Inflammatory macrophage treated with lipopolysaccharide for 1 hour (primary cell): ENCODE measurements around the gene PODNL1.
"Not testable (repeated sequence)": the region's sequence is repeated elsewhere in the genome, so short reads cannot be mapped to it uniquely, and the experiment has no call there.

Experiments used
- DNase-seq, 2 donors: peaks; one replicate each; pipeline ENCODE4 v3.0.0-alpha.2; 2020 to 2022

The PODNL1 gene

DNA sequence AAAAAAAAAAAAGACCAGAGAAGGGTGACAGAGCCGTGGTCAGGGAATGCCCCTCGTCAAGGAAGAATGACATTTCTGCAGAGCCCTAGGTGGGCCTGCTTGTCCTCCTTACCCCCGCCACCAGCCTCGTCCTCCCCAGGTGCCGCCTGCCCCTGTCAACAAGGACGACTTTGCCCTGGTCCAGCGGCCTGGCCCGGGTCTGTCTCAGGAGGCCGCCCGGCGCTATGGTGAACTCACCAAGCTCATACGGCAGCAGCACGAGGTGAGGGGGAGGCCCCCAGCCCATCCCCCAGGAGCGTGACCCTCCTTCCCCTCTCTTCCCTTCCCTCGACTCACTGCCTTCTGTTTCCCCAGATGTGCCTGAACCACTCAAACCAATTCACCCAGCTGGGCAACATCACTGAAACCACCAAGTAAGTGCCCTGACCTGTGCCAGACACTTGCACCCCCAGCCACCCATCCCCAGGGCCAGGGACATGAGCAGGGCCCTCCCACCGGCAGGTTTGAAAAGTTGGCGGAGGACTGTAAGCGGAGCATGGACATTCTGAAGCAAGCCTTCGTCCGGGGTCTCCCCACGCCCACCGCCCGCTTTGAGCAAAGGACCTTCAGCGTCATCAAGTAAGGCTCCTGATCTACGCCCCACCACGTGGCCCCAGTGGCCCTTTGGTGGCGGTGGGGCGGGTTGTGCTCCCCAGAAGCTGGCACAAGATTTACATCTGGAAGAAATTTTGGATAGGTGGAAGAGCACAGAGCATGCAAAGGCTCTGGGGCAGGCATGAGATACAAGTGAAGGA lies 14.8 kb downstream of the PODNL1 start:
- no peak for DNase-seq

DNA sequence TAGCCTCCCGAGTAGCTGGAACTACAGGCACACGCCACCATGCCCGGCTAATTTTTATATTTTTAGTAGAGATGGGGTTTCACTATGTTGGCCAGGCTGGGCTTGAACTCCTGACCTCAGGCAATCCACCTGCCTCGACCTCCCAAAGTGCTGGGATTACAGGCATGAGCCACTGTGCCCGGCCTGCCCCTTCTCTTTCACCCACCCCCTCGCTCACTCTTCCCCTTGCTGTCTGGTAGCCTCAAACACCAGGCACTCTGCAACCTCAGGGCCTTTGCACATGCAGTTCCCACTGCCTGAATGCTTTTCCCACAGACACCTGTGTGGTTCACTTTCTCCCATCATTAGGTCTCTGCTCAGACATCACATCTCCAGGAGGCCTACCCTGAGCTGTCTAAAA lies 16.1 kb downstream of the PODNL1 start:
- DNase-seq: not testable (repeated sequence)

DNA sequence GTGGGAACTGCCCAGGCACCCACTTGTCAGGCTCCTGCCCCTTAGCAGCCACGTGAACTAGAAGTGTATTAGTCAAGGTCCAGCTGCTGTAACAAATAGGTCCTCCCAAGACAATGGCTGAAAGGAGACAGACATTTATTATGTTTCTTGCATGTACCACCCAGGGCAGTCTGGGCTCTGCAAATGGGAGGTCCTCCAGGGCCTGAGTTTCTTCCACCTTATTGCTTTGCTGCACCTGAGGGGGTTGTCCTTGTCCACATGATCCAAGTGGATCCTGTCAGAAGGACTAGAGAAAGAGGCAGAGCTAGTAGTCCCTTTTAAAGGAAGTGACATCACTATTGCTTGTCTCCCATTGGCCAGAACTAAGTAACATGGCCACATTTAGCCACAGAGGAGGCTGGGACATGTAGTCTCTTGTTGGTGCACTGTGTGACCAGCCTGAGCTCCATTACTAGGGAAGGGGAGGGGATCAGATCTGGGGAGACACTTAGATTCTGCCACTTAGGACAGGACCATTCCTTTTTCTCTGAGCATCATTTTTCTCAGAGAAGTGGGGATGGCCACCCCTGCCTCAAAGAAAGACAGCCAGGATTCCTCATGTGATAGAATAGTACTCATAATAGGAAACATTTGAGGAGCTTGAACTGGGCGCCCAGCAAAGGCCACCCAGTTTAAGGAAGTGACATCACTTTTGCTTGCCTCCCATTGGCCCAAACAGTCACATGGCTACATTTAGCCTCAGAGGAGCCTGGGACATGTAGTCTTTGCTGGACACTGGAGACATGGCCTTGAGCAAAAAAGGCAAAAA lies 17.1 kb downstream of the PODNL1 start:
- peak; percentile 25 to 41 for DNase-seq

DNA sequence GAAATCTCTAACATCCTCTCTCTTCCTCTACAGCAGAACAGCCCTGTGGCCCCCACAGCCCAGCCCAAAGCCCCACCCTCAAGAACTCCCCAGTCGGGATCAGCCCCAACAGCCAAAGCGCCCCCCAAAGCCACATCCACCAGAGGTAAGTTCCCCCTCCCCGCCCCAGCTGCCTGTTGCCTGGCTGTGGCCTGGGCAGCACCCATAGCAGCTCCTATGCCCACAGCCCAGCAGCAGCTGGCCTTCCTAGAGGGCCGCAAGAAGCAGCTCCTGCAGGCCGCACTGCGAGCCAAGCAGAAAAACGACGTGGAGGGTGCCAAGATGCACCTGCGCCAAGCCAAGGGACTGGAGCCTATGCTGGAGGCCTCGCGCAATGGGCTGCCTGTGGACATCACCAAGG lies 17.7 kb downstream of the PODNL1 start:
- DNase-seq: no peak

DNA sequence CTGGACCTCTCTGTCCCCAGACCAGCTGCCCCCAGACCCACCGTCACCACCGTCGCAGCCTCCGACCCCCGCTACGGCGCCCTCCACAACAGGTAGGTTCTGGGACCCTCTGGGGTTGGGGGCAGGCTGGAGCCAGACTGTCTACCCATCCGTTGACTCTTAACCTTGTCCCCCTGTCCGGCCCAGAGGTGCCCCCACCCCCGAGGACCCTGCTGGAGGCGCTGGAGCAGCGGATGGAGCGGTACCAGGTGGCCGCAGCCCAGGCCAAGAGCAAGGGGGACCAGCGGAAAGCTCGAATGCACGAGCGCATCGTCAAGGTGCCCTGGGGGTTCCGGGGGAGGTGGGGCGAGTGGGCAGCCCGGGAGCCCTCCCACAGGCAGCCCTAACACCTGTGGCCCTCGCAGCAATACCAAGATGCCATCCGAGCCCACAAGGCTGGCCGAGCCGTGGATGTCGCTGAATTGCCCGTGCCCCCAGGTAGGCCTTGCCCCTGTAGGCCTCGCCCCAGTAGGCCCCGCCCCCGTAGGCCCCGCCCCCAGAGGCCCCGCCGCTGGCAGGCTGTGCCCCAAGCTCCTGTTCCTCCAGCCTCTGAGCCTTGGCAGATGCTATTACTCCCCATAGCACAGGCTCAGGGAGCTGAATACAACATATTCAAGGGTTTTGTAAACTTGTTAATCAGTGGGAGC lies 19.3 kb downstream of the PODNL1 start:
- no peak for DNase-seq

DNA sequence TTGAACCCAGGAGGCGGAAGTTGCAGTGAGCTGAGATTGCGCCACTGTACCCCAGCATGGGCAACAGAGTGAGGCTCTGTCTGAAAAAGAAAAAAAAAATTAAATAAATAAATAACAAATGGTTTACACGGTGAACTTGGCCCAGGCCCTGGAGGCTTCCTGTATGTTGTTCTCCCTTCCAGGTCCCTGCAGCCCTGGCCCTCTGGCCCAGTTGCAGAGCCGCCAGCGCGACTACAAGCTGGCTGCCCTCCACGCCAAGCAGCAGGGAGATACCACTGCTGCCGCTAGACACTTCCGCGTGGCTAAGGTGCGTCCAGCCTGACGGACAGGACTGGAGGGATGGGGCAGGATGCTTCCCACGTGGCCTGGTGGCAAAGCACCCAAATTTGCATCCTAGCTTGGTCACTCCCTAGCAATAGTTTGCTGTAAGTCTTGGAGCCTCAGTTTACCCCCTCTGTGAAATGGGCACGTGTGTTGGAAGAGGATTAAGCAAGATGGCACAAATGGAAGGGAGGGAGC lies 20.3 kb downstream of the PODNL1 start:
- no peak for DNase-seq

DNA sequence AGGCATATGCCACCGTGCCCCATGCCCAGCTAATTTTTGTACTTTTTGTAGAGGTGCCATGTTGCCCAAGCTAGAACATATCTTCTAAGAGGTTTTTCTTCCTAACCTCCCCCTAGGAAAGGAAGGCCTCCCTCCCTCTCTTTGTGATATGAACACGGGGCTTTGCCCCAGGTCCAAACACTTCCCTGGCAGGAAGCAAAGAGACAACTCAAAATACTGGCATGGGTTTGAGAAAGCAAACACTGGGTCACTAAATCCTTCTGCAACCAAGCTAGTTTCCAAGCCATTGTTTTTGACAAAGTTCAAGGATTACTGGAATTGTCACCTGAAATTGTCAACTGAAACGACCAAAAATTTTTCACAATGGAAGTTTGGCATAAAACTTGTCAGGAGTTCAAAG lies 23.4 kb downstream of the PODNL1 start:
- no peak for DNase-seq

DNA sequence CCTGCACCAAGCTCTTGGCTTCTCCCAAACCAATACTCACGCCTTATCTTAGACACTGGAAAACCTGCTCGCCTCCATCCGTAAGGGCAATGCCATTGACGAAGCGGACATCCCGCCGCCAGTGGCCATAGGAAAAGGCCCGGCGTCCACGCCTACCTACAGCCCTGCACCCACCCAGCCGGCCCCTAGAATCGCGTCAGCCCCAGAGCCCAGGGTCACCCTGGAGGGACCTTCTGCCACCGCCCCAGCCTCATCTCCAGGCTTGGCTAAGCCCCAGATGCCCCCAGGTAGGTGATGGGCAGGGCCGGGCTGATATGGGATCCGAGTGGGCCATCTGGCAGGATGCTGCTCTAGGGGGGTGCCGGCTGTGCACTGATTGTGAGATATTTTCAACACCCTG lies 24.9 kb downstream of the PODNL1 start:
- DNase-seq: no peak

DNA sequence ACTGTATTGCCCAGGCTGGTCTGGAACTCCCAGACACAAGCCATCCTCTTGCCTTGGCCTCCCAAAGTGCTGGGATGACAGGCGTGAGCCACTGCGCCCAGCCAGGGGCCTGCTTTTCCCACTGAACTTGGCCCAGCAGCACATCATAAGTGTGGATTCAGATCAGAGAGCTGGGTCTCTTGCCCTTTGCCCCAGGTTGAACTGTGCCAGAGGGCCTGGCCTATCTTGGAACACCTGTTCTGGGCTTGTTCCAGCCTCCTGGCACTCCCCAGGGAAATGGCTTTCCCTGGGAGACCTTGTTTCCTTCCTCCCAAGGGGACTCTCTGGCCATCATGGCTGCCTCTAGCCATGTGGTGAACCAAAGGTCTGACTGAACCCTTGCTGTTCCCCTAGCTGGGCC lies 28.8 kb downstream of the PODNL1 start:
- DNase-seq: no peak

DNA sequence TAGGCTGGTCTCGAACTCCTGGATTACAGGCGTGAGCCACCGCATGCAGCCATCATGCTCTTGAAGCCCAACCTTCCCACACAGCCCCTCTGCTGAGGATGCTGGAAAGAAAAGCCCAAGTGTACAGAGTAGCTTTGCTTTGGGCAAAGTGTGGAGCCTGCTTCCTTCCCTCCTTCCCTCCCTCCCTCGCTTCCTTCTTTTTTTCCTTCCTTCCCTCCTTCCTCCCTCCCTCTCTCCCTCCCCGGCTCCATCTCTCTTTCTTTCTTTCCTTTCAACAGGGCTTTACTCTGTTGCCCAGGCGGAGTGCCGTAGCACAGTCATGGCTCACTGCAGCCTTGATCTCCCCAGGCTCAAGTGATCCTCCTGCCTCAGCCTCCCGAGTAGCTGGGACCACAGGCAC lies 29.5 kb downstream of the PODNL1 start:
- no peak for DNase-seq

DNA sequence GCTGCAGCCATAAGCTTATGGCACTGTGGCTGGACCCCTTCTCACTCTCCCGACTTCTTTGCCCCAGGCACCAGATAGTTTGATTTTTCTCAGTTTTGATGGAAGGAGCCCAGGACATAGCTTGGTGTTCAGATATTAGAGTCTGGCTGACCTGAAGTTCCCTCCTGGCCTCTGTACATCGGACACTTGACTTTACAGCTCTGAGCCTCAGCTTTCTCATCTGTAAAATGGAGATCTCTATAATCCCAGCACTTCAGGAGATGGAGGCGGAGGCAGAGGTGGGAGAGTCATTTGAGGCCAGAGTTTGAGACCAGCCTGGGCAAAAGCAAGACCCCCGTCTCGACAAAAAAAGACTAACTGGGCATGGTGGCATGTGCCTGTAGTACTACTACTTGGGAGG lies 31.3 kb downstream of the PODNL1 start:
- no peak for DNase-seq

DNA sequence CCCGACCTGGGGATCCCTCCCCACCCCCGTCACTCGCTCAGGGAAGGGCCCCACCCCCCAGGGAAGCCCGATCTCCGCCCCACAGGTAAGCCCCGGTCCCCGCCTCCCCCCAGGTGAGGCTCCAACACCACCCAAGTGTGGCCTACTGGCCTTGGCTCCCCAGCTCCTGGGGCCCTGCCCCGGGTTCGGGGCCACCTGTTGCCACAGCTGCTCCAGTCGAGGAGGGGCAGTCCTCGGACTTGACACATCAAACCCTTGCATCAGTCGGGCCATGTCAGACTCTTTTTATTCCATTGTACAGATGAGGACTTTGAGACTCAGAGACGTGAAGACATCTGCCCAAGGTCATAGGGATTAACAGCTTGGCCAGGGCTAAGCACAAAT lies 31.7 kb downstream of the PODNL1 start:
- DNase-seq: peak in 1 of 2 donors; percentile 11

DNA sequence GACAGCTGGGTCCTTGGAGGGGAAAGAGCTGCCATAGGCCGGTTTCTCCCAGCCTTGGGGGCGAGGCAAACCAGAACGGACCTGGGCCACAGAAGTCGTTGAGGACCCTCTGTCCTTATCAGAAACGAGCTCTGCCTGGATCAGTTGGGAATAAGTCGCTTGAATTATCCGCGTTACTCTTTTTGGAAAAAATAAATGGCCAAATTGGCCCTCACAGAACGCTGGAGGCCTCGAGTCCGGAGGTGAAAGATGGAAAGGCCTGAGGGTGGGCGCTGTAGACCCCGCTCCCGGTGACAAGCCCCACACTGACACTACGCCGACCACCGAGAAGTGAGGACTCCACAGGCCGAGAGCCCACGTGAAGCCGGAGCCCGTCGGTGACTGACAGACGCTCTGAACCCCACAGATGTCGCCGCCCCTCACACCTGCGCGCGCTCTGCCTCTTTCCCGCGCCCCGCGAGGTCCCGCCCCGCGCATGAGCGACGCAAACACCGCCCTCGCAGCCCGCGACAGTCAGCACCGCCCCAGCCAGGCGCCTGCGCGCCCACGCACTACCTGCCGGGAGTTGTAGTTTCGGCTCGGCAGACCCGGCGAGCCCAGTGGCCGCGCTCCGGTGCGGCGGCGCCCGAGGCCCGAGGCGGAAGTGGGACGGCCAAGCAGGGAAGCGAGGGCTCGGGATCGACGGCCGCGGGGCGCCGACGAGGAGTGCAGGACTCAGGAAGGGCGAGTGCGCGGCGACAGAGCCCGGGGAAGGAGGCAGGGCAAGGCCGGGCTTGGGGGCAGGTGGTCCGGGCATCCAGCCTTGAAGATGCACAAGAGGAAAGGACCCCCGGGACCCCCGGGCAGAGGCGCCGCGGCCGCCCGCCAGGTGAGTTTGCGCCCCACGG lies 32.3 kb downstream of the PODNL1 start, which contains the start of the genes BRME1 and CC2D1A:
BRME1 (minus strand) TSS at position 484 of the 887 bp plus-strand sequence. CDS start 1,225 bp downstream, outside the sequence.
CC2D1A (plus strand) TSS at position 568 of the 887 bp plus-strand sequence; CDS start at position 809, 241 bp downstream.
- DNase-seq: peak; percentile 82 to 91

DNA sequence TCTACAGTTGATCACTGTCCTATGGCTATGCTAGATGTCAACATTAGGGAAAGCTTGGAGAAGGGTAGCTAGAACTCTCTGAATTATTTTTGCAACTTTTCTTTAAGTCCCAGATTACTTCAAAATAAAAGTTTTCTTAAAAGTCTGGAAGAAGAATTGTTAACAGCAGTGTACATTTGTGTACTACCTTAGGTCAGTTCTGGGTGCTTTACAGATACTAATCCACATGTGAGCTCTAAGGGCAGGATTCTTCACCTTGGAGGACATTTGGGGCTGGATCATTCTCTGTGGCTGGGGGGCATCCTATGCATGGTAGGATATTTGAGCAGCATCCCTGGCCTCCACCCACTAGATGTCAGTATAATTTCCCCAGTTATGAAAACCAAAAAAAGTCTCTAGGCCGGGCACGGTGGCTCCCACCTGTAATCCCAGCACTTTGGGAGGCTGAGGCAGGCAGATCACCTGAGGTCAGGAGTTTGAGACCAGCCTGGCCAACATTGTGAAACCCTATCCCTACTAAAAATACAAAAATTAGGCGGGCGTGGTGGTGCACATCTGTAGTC lies 35.1 kb downstream of the PODNL1 start:
- DNase-seq: peak in 1 of 2 donors; percentile 37

DNA sequence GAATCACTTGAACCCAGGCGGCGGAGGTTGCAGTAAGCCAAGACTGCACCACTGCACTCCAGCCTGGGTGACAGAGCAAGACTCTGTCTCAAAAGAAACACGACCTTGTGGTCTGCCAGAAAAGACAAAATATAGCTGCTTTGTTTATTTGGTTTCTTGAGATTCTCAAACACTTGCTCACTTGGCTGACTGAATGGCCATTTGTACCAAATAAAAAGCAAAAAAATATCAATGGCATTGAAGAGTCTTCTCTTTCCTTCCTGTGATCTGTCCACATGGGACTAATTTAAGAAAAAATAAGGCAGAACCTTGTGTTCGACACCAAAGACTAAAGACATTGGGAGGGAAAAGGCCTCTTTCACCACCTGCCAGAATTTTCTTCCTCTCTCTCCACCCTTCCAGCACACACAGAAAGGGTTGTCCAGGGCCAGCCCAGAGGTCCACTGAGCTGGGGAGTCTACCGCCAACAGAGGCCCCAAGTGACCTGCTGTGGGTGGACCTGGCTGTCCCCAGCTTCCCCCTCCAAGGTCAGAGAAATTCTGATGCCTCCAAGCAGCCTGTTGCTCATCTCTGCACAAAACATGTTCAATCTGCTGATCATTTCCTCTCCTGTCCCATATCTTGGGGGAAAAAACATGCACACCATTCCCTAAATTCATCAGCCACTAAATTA lies 38.2 kb downstream of the PODNL1 start:
- DNase-seq: no peak

DNA sequence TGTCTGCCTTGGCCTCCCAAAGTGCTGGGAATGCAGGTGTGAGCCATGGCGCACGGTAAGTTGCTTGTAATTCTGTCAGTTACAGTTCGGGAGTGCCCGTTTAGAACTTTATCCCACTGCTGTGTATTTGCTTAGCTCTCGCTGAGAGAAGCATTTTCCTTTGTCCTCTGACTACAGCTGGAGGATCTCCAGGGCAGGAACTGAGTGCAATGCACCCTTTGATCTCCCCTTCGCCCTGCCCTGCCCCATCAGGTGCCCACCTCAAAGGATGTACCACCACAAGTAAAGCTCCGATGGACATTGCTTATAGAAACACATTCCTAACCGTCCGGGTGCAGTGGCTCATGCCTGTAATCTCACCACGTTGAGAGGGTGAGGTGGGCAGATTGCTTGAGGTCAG lies 38.8 kb downstream of the PODNL1 start:
- no peak for DNase-seq

DNA sequence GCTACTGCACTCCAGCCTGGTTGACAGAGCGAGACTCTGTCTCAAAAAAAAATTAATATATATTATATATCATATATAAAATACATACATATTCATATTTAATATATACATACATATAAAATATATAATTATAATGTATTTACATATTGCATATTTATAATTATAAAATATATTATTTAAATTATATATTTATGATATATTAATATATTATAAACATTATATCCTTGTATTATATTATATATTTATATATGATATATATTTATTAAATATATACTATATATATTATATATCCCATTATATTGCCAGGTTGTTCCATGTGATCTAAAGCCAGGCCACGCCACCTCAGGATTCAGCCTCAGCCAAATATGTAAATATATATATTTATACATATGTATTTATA lies 42.0 kb downstream of the PODNL1 start:
- DNase-seq: no peak

DNA sequence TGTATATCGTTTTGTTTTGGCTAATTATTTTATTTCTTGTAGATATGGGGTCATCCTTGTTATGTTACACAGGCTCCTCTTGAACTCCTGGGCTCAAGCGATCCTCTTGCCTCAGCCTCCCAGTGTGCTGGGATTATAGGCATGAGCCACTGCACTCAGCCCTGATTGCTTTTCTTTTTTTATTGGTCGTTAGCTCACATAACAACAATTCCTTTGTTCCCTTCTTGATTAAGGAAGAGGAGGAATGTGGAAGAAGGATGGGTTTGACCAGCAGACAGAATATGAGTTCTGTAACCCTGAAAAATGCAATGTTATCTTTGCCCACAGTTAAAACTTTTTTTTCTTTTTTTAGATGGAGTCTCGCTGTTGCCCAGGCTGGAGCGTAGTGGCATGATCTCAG lies 43.7 kb downstream of the PODNL1 start:
- DNase-seq: no peak

DNA sequence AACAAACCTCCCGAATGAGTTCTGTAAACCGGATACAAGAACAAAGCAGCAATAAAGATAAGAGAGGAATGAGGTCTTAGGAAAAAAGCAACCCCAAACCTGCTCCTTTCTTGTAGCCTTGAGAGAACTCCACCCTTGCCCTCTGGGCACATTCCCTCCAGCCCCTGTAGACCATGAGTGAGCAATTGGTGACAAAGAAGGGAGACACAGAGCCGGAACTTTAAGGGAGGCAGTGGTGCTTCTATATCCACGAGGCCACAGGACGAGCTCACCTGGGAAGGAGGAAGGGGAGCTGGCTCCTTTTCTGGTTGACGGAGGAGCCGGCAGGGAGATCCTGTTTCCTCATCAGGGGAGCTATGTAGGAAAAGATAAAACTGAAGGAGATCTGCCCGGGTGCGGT lies 45.3 kb downstream of the PODNL1 start:
- no peak for DNase-seq

DNA sequence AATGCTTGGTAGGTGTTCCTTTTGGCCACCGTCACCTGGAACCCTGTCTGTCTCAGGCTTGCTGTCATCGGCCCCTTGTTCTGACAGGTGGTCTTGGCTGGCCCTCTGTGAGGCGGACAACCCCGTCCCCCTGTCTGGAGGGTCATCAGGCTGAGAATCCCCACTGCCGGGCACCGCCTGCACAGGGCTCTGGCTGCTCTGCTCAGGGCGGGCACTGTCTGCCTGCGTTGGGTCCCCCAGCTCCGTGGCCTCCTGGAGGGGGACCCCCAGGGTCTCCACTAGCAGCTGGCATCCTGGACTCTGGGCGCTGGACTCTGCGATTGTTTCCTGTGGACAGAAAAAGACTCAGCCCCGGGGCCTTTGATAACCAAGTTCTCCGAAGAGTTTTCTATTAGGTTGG lies 48.1 kb downstream of the PODNL1 start:
- no peak for DNase-seq

DNA sequence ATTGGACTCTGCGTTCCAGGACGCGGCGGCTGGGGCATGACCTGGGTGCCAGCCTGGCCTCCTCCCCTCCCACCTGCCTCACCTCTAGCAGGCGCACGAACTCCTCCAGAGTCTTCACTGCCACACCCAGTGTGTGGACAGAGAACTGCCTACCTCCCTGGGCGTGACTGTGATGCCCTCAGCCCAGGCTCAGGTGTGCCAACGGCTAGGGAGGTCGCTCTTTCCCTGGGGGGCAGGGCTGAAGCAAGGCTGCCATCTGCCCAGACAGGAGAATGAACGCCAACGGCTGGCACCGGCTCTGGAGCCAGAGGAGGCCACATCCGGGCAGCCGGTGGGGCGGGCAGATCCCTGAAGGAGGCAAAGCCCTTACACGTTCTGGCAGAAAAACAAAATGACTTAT lies 49.9 kb downstream of the PODNL1 start:
- no peak for DNase-seq
